ENCODE measurements around the gene PLCB4. TPM values are rescaled to one million over a fixed set of nuclear protein-coding genes. Genes with fewer than 3 reads are reported as not detected.

PLCB4 gene
- total and polyA plus RNA-seq, 8 donors: 6.2 to 15.3 (median 9.4) TPM

DNA sequence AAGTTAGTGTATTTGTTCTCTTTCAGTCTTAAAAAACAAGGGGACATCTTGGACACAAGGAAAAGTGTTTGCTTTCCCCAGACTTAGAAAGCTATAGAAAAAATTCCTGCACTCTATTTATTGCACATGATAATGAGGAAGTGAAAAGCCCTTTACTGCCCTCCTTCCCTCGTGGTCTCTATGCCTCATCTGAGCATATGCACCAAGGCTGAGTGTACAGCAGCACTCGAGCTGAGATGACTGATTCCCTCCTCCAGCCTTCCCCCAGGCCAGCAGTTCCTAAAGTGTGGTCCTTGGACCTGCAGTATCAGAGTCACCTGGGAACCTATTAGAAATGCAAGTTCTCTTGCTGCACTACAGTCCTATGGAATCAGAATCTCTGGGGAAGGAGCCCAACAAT is 431.2 kb downstream of the PLCB4 start:
- intact Hi-C loops (cut with DNase I): no loop called here

DNA sequence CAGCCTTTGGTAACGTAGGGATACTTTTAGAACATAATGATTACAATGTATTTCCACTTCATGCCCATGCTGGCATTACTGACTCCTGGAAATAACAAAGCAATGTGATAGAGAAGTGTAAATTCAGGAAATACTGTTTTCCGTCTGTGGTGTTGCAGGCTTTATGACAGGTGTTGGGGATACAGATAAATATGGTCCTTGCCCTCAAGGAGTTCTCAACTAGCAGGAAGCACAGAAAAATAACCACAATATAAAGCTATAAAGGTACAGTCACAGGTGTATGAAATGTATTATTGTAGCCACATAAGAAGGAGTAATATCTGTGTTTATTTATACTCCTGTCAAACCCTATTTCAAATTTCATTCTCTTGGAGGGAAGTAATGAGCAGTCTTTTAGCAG is 432.6 kb downstream of the PLCB4 start:
- TF ChIP-seq, protein P1, sequence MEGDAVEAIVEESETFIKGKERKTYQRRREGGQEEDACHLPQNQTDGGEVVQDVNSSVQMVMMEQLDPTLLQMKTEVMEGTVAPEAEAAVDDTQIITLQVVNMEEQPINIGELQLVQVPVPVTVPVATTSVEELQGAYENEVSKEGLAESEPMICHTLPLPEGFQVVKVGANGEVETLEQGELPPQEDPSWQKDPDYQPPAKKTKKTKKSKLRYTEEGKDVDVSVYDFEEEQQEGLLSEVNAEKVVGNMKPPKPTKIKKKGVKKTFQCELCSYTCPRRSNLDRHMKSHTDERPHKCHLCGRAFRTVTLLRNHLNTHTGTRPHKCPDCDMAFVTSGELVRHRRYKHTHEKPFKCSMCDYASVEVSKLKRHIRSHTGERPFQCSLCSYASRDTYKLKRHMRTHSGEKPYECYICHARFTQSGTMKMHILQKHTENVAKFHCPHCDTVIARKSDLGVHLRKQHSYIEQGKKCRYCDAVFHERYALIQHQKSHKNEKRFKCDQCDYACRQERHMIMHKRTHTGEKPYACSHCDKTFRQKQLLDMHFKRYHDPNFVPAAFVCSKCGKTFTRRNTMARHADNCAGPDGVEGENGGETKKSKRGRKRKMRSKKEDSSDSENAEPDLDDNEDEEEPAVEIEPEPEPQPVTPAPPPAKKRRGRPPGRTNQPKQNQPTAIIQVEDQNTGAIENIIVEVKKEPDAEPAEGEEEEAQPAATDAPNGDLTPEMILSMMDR (IDR thresholded peaks at IDR 0.05): no peak
- peaks cover 12 to 18% of the 10 kb centered on the region in 2 donors for H3K27me3 ChIP-seq
- no peak overlapping the region for H3K27ac ChIP-seq
- DNase-seq (no peak), ATAC-seq (no peak)
- no peak overlapping the region for H3K4me3 ChIP-seq
- no peaks in the 10 kb centered on the region for H3K9me3 ChIP-seq
- H3K36me3 ChIP-seq: no peaks in the 10 kb centered on the region
- H3K4me1 ChIP-seq: peaks cover 0 to 4% of the 10 kb centered on the region in 2 donors
- intact Hi-C loops (cut with DNase I): no loop called here

More for the DNA sequence above, 431.2 kb downstream of the PLCB4 start:
- DNase-seq (peak in 1 of 4 donors; percentile 48), ATAC-seq (peak; percentile 79)
- Histone ChIP-seq H3K36me3 (no peaks in the 10 kb centered on the region), H3K9me3 (no peaks in the 10 kb centered on the region), H3K27me3 (peaks cover 0 to 5% of the 10 kb centered on the region in 2 donors), H3K27ac (no peak overlapping the region), H3K4me1 (no peaks in the 10 kb centered on the region), H3K4me3 (no peak overlapping the region)
- TF ChIP-seq, protein P1 (IDR thresholded peaks at IDR 0.05): no peak

DNA sequence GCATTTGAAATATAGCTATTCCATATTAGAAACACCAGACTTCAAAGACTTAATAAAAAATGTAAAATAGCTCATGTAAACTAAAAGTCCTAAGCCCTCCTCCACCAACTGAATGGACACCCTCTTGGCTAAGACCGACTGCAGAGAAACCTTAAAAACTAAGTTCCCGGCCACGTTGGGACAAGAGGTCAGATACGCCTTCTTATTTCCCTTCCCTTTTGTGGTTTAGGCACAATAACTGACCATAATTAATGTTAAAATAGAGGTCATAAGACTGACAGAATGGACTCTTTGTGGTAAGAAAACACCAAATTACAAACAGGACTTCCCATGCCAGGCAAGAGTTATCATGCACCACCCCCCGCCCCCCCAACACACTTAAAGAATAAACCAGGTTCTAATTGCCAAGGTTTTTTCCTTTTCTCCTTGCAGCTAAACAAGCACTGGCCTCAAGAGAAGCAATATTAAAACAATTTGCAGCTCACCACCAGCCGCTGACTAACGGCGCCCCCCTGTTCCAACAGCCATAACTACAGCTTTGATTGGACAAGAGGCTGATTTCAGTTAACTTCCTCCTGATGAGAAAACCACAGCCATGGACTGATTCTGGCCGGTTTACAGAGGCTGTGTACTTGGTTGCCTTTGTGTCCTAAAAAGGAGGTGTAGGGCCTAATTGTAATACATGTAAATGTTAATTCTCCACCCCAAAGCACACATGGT is 434.8 kb downstream of the PLCB4 start:
- no peak for DNase-seq
- peaks cover 34 to 40% of the 10 kb centered on the region in 2 donors for H3K27me3 ChIP-seq
- no peaks in the 10 kb centered on the region for H3K36me3 ChIP-seq
- H3K4me1 ChIP-seq: peaks cover 8 to 16% of the 10 kb centered on the region in 2 donors
- no peak overlapping the region for H3K4me3 ChIP-seq
- ATAC-seq: no peak
- no peaks in the 10 kb centered on the region for H3K9me3 ChIP-seq
- TF ChIP-seq, protein P1 (IDR thresholded peaks at IDR 0.05): no peak
- no peak overlapping the region for H3K27ac ChIP-seq
- intact Hi-C loops (cut with DNase I): no loop called here

DNA sequence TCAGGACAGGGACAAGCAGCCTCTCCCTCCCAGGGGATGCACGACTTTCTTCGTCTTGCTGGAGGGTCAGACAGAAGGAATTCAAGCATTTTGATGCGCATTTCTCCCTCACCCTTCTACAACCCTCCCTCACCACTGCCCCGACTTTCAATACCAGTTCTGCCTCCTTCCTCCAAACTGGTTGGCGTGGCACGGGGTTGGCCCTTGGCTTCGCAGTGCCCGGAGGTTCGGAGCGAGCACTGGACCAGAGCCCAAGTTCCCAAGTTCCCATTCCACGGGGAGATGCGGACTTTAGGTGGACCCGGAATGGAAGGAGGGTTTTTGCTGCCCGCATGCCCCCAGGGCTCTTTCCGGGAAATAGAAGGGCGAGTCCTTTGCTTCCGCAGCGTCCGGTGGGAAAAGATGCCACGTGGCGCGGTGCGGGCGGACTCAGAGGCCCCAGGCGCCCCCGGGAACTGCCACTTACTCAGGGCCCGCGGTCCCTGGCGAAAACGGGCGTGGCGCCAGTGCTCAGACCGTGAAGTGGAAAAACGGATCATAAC is 437.5 kb downstream of the PLCB4 start:
- no peaks in the 10 kb centered on the region for H3K36me3 ChIP-seq
- H3K27ac ChIP-seq: no peak overlapping the region
- TF ChIP-seq, protein P1 (IDR thresholded peaks at IDR 0.05): no peak
- no peak overlapping the region for H3K4me3 ChIP-seq
- intact Hi-C loops (cut with DNase I): no loop called here
- peaks cover 8 to 16% of the 10 kb centered on the region in 2 donors for H3K4me1 ChIP-seq
- no peaks in the 10 kb centered on the region for H3K9me3 ChIP-seq
- DNase-seq: peak in 1 of 4 donors; percentile 74
- peaks cover 46 to 66% of the 10 kb centered on the region in 2 donors for H3K27me3 ChIP-seq
- ATAC-seq: no peak

DNA sequence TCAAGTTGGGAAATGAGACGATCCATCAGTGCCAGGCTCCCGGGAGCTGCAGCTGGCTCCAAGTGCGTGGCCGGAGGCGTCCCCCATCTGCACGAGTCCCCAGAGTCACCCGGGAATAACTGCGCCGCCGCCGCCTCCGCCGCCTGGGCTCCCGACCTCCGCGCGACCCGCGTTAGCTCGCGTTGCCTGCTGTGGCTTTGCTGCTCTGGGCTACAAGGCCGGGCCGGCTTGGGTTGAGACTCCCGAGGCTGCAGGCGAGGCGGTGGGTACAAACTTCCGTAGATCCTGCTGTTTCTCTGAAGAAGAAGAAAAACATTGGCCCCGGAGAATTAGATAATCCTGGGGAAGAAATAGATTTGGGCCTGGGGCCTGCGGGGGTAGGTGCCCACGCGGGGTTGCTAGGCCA is 438.1 kb downstream of the PLCB4 start:
- Histone ChIP-seq H3K9me3 (no peaks in the 10 kb centered on the region), H3K4me3 (no peak overlapping the region), H3K27ac (no peak overlapping the region), H3K36me3 (no peaks in the 10 kb centered on the region), H3K27me3 (peaks cover 46 to 72% of the 10 kb centered on the region in 2 donors), H3K4me1 (peaks cover 8 to 16% of the 10 kb centered on the region in 2 donors)
- ATAC-seq: no peak
- TF ChIP-seq, protein P1 (IDR thresholded peaks at IDR 0.05): no peak
- intact Hi-C loops (cut with DNase I): no loop called here
- peak in 1 of 4 donors; percentile 79 for DNase-seq
